Dedifferentiated amniotic fluid mesenchymal stem cell (primary cell): Measurements from ENCODE around the gene RERE.

Source experiments
- DNase-seq: peaks from one replicate; pipeline ENCODE4 v3.0.0-alpha.2; 2016; ENCODE audit errors: extremely low spot score

RERE gene

DNA sequence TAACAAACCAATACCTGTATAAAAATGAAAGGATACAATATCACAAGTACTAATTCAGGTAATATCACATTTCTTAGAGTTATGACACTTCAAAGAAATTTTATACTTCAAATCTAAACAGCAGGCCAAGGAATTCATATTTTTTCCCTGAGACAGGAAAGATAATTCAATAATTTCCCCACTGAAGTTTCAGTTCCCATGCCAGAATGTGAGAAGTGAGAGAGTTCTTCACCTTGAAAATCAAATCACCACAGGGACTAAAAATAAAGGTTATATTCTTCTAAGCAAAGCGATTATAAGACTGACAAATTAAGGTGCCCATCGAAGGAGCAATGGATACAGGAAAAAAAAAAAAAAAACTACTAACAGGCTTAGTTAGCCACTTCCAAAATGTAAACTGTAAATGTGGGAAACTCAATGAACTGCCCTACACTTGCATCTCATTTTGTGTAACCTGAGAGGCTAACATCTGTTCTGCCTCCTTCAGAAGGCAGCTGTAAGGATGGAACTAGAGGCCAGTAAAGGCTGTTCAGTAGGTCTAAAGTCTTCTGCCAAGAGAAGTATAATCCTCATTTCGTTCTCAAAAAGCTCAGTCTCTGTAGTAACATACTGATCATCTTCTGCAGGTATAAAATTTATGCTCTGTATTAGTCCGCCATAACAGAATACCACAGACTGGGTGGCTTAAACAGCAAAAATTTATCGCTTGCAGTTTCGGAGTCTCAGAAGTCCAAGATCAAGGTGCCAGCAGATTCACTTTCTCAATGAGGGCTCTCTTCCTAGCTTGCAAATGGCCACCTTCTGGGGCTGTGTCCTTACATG, 127.8 kb downstream of the RERE start:
- DNase-seq = no peak

DNA sequence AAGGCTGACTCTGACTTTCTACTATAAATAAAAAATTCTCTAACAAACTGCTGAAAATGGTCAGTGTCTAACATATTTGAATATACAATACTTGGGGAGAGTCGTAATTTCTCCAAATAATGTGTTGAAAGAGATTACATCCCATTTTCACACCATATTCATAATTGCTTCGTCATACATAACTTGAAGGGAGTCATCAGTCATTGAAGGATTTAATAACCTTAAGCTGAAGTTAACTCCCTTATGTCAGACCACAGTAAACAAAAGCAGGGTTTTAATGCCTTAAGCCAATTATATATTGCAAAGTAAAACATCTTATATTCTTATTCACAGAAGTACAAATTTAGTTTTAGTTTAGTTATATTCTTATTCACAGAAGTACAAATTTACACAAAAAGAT, 129.9 kb downstream of the RERE start:
- no peak for DNase-seq

DNA sequence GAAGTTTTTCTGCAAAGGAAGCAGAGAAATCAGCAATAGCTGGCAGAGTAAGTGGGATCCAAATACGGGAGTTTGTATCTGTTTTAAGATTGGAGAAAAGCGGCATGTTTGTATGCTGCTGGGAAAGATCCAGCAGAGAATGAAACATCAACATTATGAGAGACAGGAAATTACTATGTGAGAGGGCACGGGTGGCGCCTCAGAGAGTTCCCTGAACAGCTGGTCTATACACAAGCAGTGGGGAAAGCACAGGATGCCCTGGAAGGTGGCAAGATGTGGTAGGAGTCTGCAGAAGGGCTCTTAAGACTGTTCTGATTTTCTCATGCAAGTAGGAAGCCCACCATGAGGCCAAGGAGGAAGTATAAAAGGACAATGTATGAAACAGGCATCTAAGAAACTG, 130.4 kb downstream of the RERE start:
- no peak for DNase-seq

GRCh38 chr1:8685463-8685862, 132.0 kb downstream of the RERE start:
- no peak for DNase-seq

- DNase-seq = no peak
Observed at GRCh38 chr1:8684590-8684989, 132.8 kb downstream of the RERE start.

DNA sequence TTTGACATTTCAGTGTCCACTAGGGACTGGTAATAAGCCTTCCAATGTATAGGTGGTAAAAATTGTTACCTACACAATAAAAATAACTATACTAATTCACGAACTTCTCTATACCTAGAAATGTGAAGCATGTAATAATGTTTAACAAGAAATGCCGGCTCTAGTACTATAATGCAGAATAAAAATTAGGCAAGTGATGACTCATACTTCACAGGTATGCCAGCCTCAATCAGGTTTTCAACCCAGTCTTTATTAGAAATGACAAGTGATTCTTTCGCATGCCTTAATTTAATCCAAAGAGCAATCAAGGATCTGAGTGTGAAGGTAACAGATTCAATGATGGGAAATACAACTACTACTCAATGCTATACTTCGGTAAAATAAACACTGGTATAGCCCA, 134.9 kb downstream of the RERE start:
- DNase-seq = no peak

DNA sequence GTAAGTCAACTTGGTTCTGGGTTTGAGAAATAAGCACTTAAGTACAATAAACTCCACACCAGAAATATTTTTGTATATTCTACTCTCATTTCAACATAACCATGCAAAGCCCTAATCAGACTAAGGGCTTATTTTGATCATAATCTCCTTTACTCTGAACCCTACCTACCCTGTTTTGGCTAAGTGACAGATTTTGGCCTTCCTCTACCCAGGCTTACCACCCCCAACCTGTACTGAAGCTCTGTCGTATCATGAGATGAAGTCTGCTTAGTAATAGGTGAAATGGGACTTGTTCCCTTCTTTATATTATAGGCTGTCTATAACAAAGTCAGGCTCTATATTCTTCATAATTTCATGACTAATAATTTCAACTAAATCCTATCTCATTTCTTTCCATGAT, 135.5 kb downstream of the RERE start:
- no peak for DNase-seq

GRCh38 chr1:8680664-8681650, 136.5 kb downstream of the RERE start:
- DNase-seq = no peak

DNA sequence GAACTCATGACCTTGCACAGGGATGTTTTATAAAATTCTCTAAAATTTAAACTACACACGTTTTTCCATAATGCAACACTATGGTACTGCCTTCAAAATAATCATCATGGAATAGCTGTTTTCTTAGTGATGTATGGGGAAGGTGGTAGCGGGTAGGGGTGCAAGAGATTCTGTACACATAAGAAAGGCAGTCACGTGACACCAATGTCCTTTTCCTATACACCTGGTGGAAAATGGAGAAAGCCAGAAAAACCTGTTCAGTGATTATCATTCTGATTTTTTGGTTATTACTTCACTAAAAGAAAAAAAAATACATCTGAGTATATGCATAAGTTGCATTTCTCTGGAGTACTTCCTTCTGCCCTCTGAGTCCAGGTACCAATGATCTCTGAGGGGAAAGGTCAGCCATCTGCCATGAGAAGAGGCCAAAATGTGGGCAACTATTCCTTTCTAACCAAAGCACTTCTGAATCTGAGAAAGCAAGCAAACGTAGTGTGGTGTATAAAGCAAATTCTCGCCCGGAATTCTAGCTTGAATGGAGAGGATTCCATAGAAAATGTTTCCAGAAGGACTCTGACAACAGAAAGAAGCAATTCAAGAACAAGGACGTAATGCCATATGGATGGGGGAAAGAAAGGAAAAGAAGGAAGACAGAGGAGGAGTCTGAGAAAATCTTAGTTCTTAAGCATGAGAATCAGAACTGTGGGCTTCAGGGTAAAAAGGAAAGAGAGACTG, 137.3 kb downstream of the RERE start:
- DNase-seq = no peak

DNA sequence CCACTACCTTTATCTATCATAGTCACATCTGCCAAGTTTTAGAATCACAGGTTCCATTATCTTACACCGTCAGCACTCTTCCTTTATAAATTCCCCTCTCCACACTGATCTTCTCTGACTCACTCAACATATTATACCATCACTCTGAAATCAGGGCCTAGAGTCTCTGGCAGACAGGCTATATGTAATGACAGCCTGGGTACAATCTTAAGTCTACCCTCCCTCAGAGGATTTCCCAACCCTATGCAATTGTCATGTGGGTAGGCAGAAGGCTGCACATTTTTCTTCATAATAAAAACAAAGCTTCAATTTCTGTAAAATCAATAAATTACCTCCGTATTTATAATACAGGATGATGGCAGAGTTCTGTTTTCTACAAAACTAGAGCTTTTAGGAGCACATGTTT, 138.0 kb downstream of the RERE start:
- no peak for DNase-seq

- DNase-seq = no peak
Observed at GRCh38 chr1:8678673-8679394, 138.6 kb downstream of the RERE start.

GRCh38 chr1:8677782-8678181, 139.7 kb downstream of the RERE start:
- no peak for DNase-seq

GRCh38 chr1:8676813-8677212, 140.6 kb downstream of the RERE start:
- no peak for DNase-seq

DNA sequence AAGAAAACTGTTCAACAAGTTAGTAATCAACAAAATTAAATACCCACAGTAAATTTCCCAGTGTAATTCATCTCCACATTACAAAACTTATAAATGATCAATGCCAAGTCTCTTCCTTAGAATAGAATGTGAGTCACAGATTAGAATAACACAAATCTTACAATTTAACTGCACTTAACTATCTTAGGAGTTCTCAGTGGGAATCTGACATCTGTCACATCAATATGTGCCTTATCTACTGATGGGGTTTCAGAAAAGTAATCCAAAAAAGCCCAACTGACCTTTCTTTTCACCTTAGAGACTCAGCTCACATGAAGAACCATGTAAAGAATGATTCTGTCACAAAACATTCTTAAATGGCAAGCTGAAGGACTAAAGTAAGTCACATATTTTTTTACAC, 141.4 kb downstream of the RERE start:
- no peak for DNase-seq

DNA sequence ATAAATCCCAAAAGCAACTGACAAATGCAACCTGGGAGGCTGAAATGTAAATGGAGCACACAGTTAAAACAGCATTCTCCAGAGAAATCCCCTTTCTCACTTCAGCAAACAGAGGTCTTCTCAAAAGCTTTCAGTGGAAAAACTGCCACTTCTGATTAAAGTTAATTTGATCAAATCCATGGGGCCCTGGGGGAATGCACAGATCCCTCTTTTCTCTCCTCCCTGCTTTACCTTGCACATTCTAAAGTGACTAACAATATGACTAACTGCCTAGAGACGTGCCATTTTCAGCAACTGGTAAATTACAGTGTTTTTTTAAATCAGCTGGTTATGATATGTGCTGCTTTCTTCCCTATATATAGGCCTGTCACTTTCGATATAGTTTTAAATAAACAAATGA, 142.5 kb downstream of the RERE start:
- DNase-seq = no peak

GRCh38 chr1:8674481-8674880, 143.0 kb downstream of the RERE start:
- no peak for DNase-seq

DNA sequence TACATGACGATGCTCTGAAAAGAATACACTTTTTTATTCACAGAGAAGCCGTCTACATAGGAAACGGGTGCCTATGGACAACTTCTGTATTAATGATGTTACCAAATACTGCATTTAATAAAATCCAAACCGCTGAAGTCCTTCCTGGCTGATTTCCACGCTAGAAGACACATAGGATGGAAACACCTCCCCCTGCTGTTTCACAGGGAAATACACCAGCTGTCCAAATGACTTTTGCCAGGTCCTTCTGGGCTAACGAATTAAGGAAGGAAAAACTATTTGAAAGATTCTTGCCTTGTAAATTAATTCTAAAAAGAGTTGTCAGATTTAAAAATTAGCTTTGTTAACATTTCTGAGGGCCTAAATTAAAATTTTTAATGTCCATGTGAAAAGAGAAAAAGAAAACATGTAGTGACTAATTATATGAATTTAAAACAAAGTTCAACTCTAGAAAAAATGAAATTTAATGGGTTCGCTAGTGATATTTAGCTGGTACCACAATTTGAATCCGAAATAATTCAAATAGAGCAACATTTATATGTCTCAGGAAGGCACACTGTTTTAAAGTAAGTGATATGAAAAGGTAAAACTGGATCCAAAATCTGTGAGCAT, 146.0 kb downstream of the RERE start:
- DNase-seq = no peak

GRCh38 chr1:8670371-8670818, 147.0 kb downstream of the RERE start:
- DNase-seq = no peak

- DNase-seq = no peak
Observed at GRCh38 chr1:8669606-8670335, 147.7 kb downstream of the RERE start.

- DNase-seq = no peak
Observed at GRCh38 chr1:8667869-8668594, 149.4 kb downstream of the RERE start.
